ENCODE results near the gene PUM1.

DNA sequence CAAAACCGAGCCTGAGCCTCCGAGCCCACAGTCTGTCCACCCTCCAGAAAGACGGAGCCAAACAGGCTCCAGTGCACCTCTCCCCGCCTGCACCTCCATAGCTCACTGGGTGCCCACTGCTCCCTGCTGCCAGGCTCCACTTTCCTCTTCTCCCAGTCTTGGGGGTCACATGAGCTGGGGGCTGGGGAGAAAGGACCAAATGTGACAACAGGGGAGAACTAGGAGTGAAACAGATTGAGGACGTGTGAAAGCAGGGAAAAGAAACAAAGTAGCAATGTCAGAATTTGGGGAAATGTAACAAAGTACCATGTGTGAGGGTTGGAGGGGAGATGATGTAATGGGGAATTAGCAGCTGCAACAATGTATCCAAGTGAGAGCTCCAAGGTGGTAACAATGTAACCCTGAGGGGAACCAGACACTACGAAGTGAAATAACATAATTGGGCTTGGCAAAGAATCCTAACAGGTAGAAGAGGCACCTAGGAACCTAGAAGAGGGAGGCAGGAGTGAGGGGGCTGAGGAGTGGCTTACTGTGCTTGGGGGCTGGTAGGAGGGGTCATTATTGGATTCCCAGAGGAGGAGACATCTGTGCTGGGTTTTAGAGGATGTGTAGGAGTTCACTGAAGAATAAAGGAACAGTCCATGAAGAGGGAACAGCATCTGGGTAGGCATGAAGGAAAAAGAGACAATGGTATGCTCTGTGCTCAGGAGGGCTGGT lies 169.4 kb downstream of the PUM1 start:
- TF ChIP-seq, protein P1, sequence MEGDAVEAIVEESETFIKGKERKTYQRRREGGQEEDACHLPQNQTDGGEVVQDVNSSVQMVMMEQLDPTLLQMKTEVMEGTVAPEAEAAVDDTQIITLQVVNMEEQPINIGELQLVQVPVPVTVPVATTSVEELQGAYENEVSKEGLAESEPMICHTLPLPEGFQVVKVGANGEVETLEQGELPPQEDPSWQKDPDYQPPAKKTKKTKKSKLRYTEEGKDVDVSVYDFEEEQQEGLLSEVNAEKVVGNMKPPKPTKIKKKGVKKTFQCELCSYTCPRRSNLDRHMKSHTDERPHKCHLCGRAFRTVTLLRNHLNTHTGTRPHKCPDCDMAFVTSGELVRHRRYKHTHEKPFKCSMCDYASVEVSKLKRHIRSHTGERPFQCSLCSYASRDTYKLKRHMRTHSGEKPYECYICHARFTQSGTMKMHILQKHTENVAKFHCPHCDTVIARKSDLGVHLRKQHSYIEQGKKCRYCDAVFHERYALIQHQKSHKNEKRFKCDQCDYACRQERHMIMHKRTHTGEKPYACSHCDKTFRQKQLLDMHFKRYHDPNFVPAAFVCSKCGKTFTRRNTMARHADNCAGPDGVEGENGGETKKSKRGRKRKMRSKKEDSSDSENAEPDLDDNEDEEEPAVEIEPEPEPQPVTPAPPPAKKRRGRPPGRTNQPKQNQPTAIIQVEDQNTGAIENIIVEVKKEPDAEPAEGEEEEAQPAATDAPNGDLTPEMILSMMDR (IDR thresholded peaks at IDR 0.05) = no peak
- no peak for TF ChIP-seq POLR2A (IDR thresholded peaks at IDR 0.05)
- TF ChIP-seq POLR2AphosphoS5 (IDR thresholded peaks at IDR 0.05; ENCODE audit: insufficient read depth in 1 of 2, low read depth in 1 of 2) = no peak

All from vagina (tissue), 2 donors.